Airway epithelial cell (primary cell): ENCODE results near the gene MC4R. TPM values are rescaled to one million over a fixed set of nuclear protein-coding genes. Genes with fewer than 3 reads are reported as not detected.

Source experiments
- total RNA-seq: library from RNA; depleted of rRNA; stranded (reverse); fragments of >200 nt; gene quantifications from 2 replicates; pipeline ENCODE4 v1.2.3, GENCODE V29; 2015

MC4R gene
- total RNA-seq, result not detected in 2 replicates

GRCh38 chr18:60372596-60372995 lies at the start of gene MC4R:
MC4R (minus strand) TSS chr18:60372775; CDS start chr18:60372349, 426 bp downstream.

